KMS-11 (cell line): ENCODE data around the gene STRIP1.

Experiments used
- H2AFZ ChIP-seq: fragments of 200-600 bp; sonication (generic); 2 replicates; pipeline ENCODE4 v1.6.1; 2016; ENCODE audit warnings: antibody characterized with exemption, mixed run types, low read depth
- H3K27ac ChIP-seq: fragments of 200-600 bp; sonication (generic); 2 replicates; pipeline ENCODE4 v1.6.1; 2016; ENCODE audit warnings: mild to moderate bottlenecking, mixed run types
- H3K27me3 ChIP-seq: fragments of 200-600 bp; sonication (generic); 2 replicates; pipeline ENCODE4 v1.6.1; 2017; ENCODE audit warnings: mild to moderate bottlenecking, low read depth, mixed run types, moderate library complexity; ENCODE audit not compliant: insufficient read depth
- H3K36me3 ChIP-seq: fragments of 200-600 bp; sonication (generic); 2 replicates; pipeline ENCODE4 v1.6.1; 2017; ENCODE audit warnings: mild to moderate bottlenecking, mixed run types; ENCODE audit not compliant: insufficient read depth
- H3K4me1 ChIP-seq: fragments of 200-600 bp; sonication (generic); 2 replicates; pipeline ENCODE4 v1.6.1; 2016; ENCODE audit warnings: mild to moderate bottlenecking, low read depth, mixed run types; ENCODE audit not compliant: poor library complexity, severe bottlenecking
- H3K4me2 ChIP-seq: fragments of 200-600 bp; sonication (generic); 2 replicates; pipeline ENCODE4 v1.7.0; 2016; ENCODE audit warnings: mild to moderate bottlenecking, mixed run types
- H3K4me3 ChIP-seq: fragments of 200-600 bp; sonication (generic); IDR thresholded peaks from 2 replicates; pipeline ENCODE4 v1.6.1; 2017; ENCODE audit warnings: low read depth, low read length, mixed read lengths; ENCODE audit not compliant: insufficient read depth
- H3K79me2 ChIP-seq: fragments of 200-600 bp; sonication (generic); 2 replicates; pipeline ENCODE4 v1.6.1; 2016; ENCODE audit warnings: low read depth, mixed run types; ENCODE audit not compliant: insufficient read depth
- H3K9ac ChIP-seq: fragments of 200-600 bp; sonication (generic); 2 replicates; pipeline ENCODE4 v1.6.1; 2016; ENCODE audit warnings: mild to moderate bottlenecking, mixed run types
- H4K20me1 ChIP-seq: fragments of 200-600 bp; sonication (generic); 2 replicates; pipeline ENCODE4 v1.6.1; 2016; ENCODE audit warnings: mild to moderate bottlenecking, mixed run types; ENCODE audit not compliant: insufficient read depth
- CTCF ChIP-seq: fragments of 200-600 bp; sonication (generic); conservative IDR thresholded peaks from 2 replicates; pipeline ENCODE4 v1.6.1; 2017; ENCODE audit warnings: low read depth, mild to moderate bottlenecking, antibody characterized with exemption, low read length, moderate library complexity, mixed read lengths

STRIP1 gene

GRCh38 chr1:110063781-110064180, 29.4 kb downstream of the STRIP1 start:
- Histone ChIP-seq H2AFZ (no peak overlapping the region), H3K9ac (no peak overlapping the region), H3K4me2 (no peak overlapping the region), H3K4me1 (no peaks in the 10 kb centered on the region), H4K20me1 (no peaks in the 10 kb centered on the region), H3K4me3 (no peak overlapping the region), H3K79me2 (no peaks in the 10 kb centered on the region), H3K27me3 (no peaks in the 10 kb centered on the region), H3K36me3 (no peaks in the 10 kb centered on the region), H3K27ac (no peak overlapping the region)
- no peak for TF ChIP-seq CTCF

GRCh38 chr1:110064576-110065337, 30.3 kb downstream of the STRIP1 start:
- H3K27ac ChIP-seq: no peak overlapping the region
- TF ChIP-seq CTCF: no peak
- H3K79me2 ChIP-seq: no peaks in the 10 kb centered on the region
- H3K4me3 ChIP-seq: no peak overlapping the region
- H3K27me3 ChIP-seq: no peaks in the 10 kb centered on the region
- H3K4me2 ChIP-seq: no peak overlapping the region
- H4K20me1 ChIP-seq: no peaks in the 10 kb centered on the region
- no peaks in the 10 kb centered on the region for H3K4me1 ChIP-seq
- H3K9ac ChIP-seq: no peak overlapping the region
- no peak overlapping the region for H2AFZ ChIP-seq
- no peaks in the 10 kb centered on the region for H3K36me3 ChIP-seq

- Histone ChIP-seq H3K27ac (no peak overlapping the region), H3K27me3 (no peaks in the 10 kb centered on the region), H3K79me2 (no peaks in the 10 kb centered on the region), H3K4me1 (no peaks in the 10 kb centered on the region), H3K9ac (no peak overlapping the region), H3K36me3 (no peaks in the 10 kb centered on the region), H3K4me2 (no peak overlapping the region), H4K20me1 (no peaks in the 10 kb centered on the region), H3K4me3 (no peak overlapping the region), H2AFZ (no peak overlapping the region)
- no peak for TF ChIP-seq CTCF
Measured at GRCh38 chr1:110065841-110066240, 31.4 kb downstream of the STRIP1 start.

GRCh38 chr1:110067479-110067892, 33.1 kb downstream of the STRIP1 start:
- H4K20me1 ChIP-seq: no peaks in the 10 kb centered on the region
- H3K79me2 ChIP-seq: no peaks in the 10 kb centered on the region
- H3K36me3 ChIP-seq: no peaks in the 10 kb centered on the region
- H3K4me1 ChIP-seq: no peaks in the 10 kb centered on the region
- TF ChIP-seq CTCF: no peak
- H3K4me2 ChIP-seq: no peak overlapping the region
- no peak overlapping the region for H3K27ac ChIP-seq
- no peaks in the 10 kb centered on the region for H3K27me3 ChIP-seq
- no peak overlapping the region for H3K4me3 ChIP-seq
- no peak overlapping the region for H3K9ac ChIP-seq
- H2AFZ ChIP-seq: no peak overlapping the region
